Measurements from ENCODE around the gene WHAMM.

WHAMM gene

DNA sequence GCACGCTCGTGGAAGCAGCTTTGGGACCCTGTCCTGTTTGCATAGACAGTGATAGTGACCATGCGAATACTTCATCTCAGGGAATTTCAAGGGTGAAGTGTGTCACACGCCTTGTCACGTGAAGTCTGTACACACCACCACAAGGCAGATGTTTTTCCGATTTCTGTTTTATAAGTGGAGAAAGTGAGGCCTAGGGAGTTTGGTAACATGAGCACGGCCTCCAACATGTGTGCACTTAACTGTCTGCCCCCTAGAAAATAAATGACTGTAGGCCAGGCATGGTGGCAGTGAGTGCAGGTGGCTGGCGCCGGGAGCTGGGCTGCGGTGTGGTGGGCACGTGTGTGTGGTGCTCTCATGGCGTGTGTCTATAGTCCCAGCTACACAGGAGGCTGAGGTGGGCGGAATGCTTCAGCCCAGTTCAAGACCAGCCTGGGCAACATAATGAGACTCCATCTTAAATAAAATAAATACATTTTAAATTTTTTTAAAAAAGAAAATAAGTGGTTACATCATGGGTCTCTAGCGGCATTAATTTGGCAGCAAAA is 42.0 kb downstream of the WHAMM start:
- TF ChIP-seq, protein P1, sequence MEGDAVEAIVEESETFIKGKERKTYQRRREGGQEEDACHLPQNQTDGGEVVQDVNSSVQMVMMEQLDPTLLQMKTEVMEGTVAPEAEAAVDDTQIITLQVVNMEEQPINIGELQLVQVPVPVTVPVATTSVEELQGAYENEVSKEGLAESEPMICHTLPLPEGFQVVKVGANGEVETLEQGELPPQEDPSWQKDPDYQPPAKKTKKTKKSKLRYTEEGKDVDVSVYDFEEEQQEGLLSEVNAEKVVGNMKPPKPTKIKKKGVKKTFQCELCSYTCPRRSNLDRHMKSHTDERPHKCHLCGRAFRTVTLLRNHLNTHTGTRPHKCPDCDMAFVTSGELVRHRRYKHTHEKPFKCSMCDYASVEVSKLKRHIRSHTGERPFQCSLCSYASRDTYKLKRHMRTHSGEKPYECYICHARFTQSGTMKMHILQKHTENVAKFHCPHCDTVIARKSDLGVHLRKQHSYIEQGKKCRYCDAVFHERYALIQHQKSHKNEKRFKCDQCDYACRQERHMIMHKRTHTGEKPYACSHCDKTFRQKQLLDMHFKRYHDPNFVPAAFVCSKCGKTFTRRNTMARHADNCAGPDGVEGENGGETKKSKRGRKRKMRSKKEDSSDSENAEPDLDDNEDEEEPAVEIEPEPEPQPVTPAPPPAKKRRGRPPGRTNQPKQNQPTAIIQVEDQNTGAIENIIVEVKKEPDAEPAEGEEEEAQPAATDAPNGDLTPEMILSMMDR (IDR thresholded peaks at IDR 0.05; ENCODE audit: extremely low read depth, insufficient read depth, missing control alignments), result no peak
- no peak for DNase-seq (ENCODE audit: low spot score)
- in situ Hi-C loops (cut with MboI; ENCODE audit: low pct_unique_long_range_greater_than_20kb, low sequenced_read_pairs, unreplicated experiment), result loop anchor here (10.0 kb wide), 1 partner anchor 133 kb away; the partner anchor contains the start of gene RAMAC

DNA sequence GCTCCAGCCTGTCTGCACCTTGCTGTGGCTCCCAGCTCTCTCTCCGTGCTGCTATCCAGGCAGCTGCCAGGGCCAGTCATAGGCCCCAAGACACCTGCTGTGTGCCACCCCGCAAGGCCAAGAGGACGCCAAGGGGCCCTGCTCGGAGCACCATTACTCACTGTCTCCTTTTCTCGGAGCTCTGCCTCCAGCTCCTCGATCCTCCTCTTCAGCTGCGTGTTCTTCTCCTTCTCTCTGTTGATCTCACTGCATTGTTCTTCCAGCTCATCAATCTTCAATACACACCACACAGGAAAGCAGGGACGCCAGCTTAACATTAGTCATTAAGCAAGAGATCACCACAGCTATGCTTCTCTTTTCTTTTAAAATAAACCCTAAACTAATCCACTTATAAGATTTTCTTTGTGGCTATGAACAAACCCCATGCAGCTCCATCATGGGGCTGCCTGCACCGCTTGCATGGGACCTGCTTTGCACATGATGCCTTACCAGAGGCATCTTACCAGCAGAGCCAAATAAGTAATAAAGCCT is 42.6 kb downstream of the WHAMM start:
- DNase-seq (ENCODE audit: low spot score), result no peak
- in situ Hi-C loops (cut with MboI; ENCODE audit: low pct_unique_long_range_greater_than_20kb, low sequenced_read_pairs, unreplicated experiment), result loop anchor here (10.0 kb wide), 1 partner anchor 133 kb away; the partner anchor contains the start of gene RAMAC
- TF ChIP-seq, protein P1 (IDR thresholded peaks at IDR 0.05; ENCODE audit: extremely low read depth, insufficient read depth, missing control alignments), result no peak

DNA sequence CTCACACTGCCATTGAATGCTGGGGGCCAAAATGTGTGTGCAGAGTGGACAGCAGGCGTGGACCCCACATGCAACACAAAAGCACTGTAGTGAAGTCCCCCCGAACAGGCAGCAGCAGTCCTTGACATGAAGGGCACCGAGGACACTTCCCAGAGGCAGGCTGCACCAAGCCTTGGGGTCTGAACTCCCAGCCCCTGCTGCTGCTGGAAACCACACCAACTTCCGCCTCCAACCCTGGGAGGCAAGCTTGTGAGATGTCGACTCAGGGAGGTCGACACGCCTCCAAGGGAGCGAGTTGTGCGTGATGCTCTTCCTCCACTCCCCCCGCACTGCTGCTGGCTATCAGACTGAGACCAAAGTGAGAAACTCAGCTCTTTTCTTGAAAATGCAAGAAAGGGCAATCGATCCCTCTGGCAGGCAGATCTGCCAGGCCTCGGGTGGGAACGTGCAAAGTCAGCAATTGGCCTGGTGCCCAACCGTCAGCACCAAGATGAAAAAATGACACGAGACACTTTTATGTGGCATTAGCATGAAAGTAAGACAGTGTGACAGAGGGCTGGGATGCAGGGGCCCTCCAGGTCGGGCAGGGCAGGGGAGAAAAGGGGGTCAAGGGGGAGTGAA is 43.6 kb downstream of the WHAMM start:
- no peak for DNase-seq (ENCODE audit: low spot score)
- TF ChIP-seq, protein P1 (IDR thresholded peaks at IDR 0.05; ENCODE audit: extremely low read depth, insufficient read depth, missing control alignments), result no peak
- in situ Hi-C loops (cut with MboI; ENCODE audit: low pct_unique_long_range_greater_than_20kb, low sequenced_read_pairs, unreplicated experiment), result loop anchor here (10.0 kb wide), 1 partner anchor 132 kb away; the partner anchor contains the start of gene RAMAC

DNA sequence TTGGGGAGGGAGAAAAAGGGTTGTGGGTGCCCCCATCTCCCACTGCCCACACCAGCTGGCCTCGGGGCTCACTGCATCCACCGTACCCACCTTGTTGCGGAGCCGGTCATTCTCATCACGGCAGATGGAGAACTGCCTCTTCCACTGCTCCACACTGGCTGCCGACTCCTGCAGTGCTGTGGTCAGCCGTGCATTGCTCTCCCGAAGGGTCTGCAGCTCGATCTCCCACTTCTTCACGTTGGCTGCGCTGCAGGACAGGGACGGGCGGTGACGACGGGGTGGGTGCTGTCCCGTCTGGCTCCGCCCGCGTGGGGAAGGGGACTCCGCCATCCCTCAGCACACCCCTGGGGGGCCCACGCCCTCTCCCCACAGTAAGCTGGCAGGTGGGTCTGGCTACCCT is 45.1 kb downstream of the WHAMM start:
- TF ChIP-seq, protein P1 (IDR thresholded peaks at IDR 0.05; ENCODE audit: extremely low read depth, insufficient read depth, missing control alignments), result no peak
- in situ Hi-C loops (cut with MboI; ENCODE audit: low pct_unique_long_range_greater_than_20kb, low sequenced_read_pairs, unreplicated experiment), result loop anchor here (10.0 kb wide), 1 partner anchor 130 kb away; the partner anchor contains the start of gene RAMAC
- no peak for DNase-seq (ENCODE audit: low spot score)

DNA sequence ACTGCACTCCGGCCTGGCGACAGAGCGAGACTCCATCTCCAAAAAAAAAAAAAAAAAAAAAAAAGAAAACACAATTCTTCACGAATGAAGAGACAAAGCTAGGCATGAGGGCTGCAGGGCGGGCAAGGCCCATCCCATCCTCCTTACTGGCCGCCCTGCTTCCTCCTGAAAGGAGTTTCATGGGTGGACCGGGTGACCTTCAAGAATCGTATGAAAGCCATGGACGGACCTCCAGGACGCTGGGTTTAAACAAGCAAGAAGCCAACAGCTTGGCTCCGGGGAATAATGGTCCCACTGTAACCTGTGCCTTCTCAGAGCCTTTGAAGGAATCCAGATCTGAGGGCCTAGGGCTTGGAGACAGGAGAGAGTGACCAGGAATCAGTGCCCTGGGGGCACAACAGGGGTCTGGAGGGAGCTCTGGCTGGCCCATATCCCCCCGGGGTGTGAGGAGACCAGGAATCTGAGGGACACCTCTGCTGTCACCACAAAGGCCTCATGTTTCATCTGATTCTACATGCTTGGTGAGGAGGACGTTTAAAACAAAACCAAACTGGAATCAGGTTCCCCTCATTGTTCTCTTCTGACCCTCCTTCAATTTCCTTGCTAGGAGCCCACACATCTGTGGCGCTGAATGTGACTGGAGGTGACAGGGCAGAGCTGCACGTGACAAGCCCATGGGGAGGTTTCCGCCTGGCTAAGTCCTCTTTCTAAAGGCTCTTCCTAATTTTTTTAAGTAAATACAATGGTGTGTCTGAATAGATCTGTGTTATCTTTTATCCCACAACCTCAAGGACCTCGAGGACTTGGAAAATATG is 46.1 kb downstream of the WHAMM start:
- in situ Hi-C loops (cut with MboI; ENCODE audit: low pct_unique_long_range_greater_than_20kb, low sequenced_read_pairs, unreplicated experiment), result loop anchor here (10.0 kb wide), 1 partner anchor 129 kb away; the partner anchor contains the start of gene RAMAC
- no peak for DNase-seq (ENCODE audit: low spot score)
- TF ChIP-seq, protein P1 (IDR thresholded peaks at IDR 0.05; ENCODE audit: extremely low read depth, insufficient read depth, missing control alignments), result no peak
